HG02981 (cell line): ENCODE results near the gene TMEM80.

Source experiments
- ATAC-seq: cut with Tn5 transposase; IDR thresholded peaks from one replicate; pipeline ENCODE4 v1.9.1; 2021; ENCODE audit warnings: mild to moderate bottlenecking, moderate library complexity; ENCODE audit not compliant: unreplicated experiment

TMEM80 gene

DNA sequence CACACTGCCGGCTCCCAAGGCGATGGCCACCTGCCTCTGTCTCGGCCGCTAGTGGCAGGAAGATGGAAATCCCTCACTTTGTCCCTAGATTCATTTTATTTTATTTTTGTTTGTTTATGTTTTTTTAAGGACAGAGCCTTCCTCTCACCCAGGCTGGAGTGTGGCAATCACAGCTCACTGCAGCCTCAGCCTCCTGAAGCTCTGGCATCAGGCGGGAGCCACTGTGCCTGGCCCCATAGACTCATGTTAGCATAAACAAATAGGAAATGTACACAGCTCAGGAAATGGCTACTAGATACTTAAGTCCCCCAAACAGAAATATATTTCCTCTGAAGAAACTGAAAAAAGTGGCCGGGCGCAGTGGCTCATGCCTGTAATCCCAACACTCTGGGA, 3.5 kb downstream of the TMEM80 start:
- ATAC-seq = no peak

DNA sequence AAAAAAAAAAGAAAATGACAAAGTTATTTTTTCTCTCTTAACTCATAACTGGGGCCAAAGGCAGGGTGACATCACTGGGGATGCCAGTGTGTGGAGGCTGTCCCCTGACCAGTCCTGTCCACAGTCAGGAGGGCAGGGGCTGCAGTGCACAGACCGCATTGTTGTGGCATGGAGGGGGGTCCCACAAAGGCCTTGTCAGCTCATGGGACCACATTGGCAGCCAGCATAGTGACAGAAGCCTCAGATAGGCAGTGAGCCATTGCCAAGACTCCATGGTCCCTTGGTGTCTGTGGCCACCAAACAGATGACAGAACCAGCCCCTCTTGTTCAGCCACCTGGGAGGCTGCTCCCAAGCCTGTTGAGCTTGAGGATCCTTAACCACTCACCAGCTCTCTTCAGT, 4.1 kb downstream of the TMEM80 start:
- ATAC-seq = no peak

DNA sequence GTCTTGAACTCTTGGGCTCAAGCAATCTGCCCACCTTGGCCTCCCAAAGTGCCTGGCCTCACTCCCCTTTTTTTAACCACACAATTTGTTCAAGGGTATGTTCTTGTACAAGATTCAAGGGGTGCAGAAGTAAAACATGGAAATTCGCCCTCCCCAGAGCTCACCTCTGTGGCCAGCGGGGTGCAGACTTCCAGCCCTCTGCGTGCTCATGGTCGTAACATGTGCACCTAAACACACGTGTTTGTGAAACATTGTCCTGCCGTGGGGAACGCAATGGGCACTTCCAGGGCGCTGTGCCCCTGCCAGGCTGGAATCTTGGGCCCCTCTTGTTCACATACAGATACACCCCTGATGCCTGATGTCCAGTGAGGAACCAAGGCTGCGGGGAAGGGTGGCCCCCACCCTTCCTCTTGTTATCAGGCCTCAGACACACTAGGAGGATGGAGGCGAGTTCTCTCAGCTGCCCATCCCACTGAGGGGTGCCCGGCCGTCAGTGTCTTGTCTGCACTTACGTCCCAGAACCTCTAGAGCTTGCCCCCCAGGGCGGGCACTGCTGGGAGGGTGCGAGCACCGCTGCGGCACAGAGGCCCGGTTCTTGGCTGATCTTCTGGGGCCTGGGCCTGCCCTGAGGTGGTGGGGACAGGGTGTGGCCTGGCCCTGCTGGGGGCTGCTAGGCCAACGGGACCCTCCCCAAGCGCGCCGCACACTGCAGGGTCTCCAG, 6.3 kb downstream of the TMEM80 start:
- ATAC-seq = no peak

DNA sequence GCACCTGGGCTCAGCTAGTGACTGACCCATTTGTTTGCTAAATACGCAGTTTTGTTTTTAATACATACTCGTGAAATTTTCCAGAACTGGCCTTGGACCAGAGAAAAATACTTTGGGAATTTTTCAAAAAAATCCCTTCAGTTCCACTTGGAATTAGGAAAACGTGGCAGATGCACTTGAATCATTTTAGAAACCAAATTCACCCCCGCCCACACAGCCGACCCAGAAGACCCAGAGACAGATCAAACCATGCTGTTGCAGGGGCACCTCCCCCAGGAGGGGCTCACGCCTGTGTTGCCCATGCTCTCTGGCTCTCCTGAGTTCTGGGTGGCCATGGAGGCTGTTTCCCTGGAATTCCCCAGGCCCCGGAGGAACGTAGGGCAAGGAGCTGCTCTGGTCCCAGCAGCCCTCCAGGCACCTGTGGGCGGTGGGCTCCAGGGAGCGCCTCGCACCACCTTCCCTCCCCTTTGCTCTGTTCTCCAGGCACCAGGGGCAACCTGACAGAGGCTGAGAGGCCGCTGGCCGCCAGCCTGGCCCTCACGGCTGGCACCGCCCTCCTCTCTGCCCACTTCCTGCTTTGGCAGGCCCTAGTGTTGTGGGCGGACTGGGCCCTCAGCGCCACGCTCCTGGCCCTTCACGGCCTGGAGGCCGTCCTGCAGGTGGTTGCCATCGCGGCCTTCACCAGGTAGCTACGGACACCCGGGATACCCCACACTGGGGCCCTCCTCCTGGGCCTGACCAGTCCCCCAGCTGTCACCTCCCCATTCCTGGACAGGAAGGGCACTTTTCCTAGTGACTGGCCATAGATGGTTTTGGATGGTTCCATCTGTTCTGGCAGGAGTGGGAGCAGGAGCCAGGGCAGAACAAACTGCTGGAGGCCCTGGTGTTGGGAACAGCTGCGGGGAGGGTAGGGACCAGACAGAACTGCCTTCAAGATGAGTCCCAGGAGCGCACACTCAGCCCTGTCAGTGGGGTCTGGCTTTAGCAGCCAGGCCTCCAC, 7.1 kb downstream of the TMEM80 start:
- no peak for ATAC-seq

DNA sequence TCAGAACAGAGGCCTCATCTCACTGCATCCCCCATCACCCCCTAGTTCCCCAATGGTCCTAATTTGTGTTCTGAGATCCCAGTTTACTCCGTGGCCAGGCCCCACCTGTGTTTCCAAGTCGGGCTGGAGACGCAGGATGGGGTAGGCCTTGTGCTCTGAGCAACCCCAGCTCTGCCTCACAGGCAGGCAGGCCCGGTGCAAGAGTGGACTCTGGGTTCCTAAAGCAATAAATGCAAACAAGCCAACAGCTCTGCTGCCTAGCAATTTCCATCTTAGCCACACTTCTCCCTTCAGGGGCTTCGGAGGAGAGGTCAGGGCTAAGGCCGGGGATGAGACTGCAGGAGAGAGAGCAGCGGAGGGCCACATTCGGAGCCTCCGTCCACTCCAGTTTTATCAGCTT, 7.9 kb downstream of the TMEM80 start:
- no peak for ATAC-seq

DNA sequence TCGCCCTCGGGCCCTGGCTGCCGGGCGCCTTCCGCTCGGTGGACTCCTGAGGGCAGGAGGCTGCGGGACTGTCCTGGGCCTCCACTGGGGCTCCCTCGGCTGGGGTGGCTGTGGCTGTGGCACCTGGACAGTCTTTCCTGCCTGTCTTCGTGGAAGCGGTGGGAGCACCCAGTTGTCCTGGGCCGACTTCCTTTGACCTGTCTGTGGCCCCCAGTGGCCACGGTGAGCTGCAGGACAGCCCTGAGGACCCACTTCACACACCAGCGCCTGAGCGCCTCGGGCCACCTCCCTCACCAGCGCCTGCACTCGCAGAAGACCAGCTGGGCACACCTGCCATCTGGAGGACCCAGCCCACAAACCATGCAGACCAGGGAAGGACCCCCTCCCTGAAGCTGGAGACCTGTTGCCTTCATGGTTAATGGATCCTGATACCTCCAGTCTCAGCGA, 8.6 kb downstream of the TMEM80 start:
- ATAC-seq = no peak

DNA sequence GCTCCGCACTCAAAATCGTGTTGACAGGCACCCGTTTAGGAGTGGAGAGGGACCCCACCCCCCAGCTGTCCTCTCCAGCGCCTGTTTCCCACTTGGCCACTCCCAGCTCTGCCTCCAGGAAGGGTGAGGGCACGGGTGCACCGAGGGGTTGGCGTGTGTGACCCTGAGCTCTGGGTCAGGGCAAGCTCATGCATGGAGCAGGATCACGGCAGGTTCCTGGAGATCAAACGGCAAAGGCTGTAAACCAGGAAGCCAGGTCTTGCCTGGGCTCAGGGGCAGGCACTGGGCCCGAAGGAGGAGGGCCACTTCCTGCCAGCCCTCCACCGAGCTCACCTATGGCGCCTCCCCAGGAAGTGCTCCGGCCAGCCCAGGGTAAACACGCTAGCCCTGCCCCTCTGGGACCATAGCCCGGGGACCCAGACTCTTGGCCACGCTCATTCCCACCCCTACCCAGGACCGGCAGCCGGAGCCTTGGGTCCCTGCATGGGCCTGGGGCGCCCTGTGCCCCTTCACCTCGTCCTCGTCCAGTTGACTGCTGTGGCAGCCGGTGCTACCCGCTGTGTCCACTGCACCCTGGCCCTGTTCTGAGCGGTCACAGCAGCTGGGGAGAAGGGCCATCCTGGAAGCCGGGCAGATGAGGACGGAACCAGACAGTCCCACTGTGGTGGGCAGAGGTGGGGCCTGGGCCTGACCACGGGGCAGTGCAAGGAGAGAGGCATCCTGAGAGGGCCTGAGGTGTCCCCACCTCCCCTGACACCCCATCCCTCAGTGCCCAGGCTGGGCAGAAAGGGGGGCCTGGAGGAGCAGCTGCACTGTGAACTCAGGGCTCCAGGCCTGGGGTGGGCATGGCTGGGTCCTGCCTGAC, 9.4 kb downstream of the TMEM80 start:
- ATAC-seq = no peak

DNA sequence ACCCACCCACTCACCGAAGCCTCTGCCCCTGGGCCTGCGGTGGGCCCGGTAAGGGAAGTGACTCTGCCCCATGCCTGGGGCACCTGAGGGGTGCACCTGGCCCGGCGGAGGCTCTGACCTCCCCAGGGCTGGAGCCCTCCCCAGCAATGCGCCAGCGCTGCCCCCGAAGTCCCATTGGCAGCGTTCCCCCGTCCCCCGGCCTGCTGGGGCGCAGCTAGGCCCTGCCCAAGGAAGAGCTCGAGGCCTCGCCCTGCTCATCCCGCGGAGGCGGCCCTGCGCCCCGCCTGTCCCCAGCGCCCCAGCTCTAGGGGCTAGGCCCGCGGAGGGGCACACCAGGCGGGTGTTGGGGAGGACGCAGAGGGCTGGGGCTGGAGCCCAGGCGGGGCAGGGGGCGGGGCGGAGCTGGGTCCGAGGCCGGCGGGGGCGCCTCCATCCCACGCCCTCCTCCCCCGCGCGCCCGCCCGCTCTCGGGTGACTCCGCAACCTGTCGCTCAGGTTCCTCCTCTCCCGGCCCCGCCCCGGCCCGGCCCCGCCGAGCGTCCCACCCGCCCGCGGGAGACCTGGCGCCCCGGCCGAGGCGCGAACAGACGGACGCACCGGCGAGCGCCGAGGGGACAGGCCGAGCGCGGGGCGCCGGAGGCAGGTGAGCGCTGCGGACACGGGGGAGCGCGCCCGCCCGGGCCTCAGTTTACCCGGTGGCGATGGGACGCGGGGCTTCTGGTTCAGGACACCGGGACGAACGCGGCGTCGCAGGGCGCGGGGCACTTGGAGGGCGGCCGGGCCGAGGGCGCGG, 10.2 kb downstream of the TMEM80 start, which contains the start of gene EPS8L2:
EPS8L2 (plus strand) TSS at position 586 of the 793 bp plus-strand sequence. CDS start 3,177 bp downstream, outside the sequence.
- ATAC-seq = no peak

DNA sequence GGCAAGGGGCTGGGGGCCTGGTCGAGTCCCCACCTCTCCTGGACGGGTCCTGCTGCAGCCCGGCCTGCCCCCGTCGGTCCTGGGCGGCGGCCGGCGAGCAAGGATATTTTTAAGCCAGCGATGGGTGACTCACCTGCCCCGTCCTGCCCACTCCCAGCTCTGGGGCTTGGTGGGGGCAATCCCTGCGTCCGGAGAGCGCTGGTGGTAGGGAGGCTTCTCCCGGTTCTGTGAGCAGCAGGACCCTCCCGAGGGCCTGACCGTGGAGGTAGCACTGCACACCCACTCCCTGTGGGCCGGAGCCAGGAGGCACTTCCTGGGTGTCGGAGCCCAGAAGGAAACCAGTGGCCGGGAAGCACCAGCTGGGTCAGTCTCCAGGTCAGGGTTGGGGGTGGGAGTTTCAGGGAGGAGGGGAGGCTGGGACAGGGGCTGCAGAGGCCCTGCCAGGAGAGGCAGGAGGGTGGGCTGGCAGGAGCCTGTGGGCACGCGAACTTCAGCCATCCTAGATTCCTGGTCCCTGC, 10.9 kb downstream of the TMEM80 start:
- no peak for ATAC-seq

DNA sequence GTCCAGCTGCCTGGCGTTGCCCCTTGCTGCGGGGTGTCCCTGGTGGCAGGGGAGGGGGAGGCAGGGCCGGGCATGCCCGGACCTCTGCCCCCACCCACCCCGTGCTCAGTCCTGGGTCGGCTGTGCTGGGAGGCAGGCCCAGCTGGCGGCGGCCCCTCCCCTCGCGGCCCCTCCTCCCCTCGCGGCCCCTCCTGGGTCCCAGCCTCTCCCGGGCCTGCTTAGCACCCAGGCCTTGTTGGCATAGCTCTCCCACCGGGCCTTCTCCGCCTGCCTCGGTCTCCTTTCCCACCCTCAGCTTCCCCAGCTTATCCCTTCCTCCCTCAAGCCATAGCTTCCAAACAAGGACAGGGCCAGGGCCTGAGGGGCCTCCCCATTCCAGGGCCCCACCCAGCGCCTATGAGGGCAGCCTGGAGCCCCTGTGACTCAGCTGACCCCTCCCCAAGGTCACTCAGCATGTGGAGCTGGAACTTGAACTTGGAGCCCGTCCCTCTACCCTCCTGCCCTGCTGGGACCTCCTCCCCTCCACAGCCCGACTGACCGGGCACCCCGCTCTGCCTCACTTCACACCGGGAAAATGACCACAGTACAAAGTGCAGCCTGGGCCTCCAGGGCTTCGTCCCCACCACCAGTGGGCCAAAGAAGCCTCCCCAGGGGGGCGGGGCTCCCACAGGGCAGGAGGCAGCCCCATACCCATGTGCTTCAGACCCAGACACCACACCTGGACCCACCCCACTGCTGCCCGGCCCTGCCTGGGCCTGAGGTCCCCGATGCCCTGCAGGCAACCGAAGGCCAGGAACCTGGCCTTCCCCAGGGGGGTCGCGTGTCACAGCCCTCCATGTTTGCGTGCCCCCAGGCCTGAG, 11.6 kb downstream of the TMEM80 start:
- ATAC-seq = no peak

DNA sequence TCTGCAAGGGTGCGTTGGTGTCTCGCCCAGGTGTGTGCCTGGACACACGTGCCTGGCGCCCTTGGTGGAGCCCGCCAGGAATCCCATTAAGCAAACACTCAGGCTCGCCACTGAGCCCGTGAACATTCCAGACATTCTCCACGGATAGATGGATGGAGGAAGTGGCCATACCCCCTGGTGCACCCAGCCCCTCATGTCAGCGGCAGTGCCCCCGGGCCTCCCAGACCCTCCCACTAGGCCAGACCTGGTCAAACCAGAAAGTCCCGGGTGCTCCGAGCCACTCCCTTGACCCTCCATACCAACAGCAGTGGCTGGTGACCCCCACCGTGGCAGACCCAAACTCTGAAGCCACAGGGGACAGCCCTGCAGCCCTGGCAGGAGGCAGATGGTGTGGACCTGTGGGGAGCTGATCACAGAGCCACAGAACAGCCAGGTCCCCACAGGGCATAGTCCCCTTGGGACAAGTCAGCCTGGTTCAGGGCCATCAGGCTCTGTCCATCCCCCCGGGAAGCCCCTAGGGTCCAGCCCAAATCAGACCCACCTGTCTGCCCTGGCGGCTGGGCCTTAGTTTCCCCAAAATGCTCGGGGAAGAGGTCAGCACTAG, 12.3 kb downstream of the TMEM80 start:
- no peak for ATAC-seq

DNA sequence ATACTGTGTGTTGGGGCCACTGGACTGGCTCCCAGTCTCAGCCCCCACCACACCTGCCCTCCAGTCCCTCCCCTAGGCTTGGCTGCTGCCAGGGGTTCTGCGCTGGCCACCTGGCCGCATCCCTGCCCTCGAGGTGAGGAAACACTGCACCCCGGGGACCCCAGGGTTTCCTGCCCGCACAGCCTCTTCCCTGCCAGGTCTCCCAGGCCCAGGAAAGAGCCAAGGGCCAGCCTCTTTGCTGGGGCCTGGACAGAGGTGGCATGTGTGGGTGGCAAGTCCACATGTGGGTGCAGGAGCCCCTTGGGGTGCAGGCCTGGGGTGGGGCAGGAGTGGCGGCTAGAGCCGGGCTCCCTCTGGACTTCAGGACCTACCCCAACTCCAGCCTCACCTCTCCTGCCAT, 12.9 kb downstream of the TMEM80 start:
- ATAC-seq = no peak

DNA sequence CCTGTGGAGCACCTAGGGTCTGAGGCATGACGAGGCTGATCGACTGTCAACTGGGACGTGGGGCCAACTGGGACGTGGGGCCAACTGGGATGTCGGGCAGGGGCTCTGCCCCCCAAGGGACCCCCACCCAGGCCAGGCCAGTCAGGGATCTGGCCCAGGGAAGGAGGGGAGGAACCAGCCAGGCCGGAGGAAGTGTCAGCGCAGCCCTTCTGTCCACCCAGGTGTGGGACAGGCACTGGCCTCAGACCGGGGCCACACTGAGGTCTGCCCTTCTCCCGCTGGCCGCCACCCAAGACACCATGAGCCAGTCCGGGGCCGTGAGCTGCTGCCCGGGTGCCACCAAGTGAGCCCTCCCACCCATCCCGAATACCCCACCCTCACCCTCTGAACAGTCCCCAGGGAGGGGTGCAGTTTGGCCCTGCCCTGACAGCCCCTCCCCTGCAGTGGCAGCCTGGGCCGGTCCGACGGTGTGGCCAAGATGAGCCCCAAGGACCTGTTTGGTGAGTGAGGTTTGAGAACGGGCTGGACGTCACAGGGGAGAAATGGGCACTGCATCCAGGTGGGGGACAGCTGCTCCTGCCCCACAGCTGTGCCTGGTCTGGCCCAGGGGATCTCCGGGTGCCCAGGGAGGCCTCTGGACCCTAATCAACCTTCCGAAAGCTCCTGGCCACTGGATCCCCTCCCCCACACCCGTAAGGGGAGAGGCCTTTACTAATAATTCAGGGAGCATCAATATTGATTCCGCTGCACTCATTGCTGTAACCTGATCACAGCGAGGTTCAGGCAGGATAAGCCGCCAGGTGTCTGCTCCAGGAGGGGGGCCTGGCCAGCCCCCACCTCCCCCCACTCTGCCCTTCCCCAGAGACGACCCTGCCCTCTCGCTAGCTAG, 13.7 kb downstream of the TMEM80 start:
- no peak for ATAC-seq

DNA sequence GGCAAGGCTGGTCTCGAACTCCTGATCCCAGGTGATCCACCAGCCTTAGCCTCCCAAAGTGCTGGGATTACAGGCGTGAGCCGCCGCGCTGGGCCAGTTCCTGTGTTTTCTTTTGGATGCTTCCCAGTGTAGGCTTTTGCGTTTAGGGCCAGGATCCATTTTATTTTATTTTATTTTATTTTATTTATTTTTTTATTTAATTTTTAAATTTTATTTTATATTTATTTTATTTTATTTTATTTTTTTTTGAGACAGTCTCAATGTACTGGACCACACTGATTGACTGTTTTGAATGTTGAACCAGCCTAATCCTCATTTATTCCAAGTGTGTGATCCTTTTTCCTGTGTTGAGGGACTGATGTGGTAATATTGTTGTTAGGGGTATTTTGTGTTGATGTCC, 18.8 kb downstream of the TMEM80 start:
- ATAC-seq = no peak

DNA sequence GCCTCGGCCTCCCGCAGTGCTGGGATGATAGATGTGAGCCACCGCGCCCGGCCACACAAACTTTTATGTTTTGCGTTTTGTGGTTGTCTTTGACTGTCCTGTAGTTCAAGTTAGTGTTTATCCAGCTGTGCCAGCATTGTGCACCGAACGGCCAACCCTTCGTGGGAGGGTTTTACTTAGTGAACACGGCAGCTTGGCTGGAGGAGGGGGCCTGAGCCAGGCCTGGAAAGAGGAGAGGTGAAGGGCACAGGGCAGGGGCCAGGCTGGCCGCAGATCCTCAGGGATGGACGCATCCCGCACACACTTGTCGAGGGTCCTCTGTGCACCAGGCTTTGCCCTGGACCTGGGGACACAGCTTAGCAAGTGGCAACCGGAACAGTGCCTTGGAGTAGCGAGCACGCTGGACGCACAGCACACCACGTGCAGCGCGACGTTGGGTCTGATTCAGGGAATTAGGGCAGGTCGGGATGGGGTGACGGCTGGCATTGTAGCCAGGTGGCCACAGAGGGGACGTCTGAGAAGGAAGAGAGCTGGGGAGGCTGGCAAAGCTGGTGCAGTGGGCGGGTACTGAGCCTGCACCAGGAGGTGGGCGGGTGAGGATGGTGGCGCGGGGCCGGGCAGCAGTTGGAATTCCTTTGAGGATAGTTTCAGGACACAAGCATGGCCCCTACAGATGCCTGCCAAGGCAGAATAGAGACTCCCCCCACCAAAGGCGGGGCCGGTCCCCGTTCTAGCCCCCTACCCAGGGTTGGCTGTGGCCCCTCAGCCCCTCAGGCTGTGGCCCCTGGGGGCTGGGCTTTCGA, 23.8 kb downstream of the TMEM80 start:
- ATAC-seq = no peak

DNA sequence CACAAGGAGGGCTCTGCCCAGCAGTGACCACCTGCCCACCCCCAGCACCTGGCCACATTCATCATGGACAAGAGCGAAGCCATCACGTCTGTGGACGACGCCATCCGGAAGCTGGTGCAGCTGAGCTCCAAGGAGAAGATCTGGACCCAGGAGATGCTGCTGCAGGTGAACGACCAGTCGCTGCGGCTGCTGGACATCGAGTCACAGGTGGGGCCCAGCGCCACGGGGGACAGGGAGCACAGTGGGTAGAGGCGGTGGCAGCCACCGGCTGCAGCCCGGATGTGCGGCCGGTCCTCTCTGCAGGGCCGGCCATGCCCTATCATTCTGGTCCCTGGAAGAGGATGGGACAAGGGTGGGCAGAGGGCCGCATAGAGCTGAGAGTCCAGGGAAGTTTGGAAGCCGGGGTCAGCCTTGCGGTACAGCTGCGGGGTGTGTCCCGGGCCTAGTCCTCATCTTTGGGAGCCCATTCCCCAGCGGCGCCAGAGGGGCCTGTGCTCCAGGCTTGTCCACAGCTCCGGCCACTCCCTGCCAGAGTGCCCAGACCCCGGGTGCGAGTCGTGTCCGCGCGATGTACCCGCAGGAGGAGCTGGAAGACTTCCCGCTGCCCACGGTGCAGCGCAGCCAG, 24.5 kb downstream of the TMEM80 start:
- no peak for ATAC-seq
